T-helper 1 cell (primary cell): ENCODE measurements around the gene PSMD13.
"Not testable (repeated sequence)": the region's sequence is repeated elsewhere in the genome, so short reads cannot be mapped to it uniquely, and the experiment has no call there.

Source experiments
- DNase-seq, 5 donors: peaks; one replicate each; pipeline ENCODE4 v3.0.0-alpha.2; 2012 to 2020

Gene PSMD13

GRCh38 chr11:218815-219593, 17.8 kb upstream of the PSMD13 start:
- no peak for DNase-seq

DNA sequence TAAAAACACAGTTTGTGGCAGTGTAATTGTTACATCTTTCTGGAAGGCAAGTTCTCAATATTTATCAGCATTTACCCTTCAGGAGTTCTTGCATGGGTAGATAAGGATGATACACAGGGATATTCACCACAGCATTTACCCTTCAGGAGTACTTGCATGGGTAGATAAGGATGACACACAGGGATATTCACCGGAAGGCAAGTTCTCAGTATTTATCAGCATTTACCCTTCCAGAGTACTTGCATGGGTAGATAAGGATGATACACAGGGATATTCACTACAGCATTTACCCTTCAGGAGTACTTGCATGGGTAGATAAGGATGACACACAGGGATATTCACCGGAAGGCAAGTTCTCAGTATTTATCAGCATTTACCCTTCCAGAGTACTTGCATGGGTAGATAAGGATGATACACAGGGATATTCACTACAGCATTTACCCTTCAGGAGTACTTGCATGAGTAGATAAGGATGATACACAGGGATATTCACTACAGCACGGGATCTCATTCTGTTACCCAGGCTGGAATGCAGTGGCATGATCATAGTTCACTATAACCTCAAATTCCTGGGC, 16.0 kb upstream of the PSMD13 start:
- DNase-seq = not testable (repeated sequence)

GRCh38 chr11:221539-221938, 15.2 kb upstream of the PSMD13 start:
- DNase-seq = no peak

GRCh38 chr11:221998-222789, 14.6 kb upstream of the PSMD13 start:
- DNase-seq = no peak

- DNase-seq = no peak
Measured at GRCh38 chr11:223026-223789, 13.6 kb upstream of the PSMD13 start.

GRCh38 chr11:223884-224283, 12.9 kb upstream of the PSMD13 start:
- DNase-seq = no peak

DNA sequence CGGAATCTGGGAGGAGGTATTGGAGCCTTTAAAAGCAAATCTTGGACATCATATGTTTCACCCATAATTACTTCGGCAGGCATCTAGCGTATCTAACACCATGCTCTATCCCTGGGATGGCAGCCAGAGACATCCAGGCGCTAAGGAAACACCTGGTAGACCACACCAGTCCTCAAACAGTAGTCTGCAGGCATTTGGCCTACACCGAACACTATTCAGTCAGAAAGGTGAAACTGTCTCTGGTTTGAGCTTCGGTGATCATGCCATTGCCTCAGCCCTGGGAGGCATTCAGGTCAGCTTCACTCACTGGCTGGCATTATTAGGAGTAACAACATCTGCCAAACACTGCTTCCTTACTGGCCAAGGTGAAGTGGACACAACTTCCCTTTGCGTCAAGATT, 12.4 kb upstream of the PSMD13 start:
- no peak for DNase-seq

- DNase-seq = no peak
Measured at GRCh38 chr11:225734-226453, 10.9 kb upstream of the PSMD13 start.

DNA sequence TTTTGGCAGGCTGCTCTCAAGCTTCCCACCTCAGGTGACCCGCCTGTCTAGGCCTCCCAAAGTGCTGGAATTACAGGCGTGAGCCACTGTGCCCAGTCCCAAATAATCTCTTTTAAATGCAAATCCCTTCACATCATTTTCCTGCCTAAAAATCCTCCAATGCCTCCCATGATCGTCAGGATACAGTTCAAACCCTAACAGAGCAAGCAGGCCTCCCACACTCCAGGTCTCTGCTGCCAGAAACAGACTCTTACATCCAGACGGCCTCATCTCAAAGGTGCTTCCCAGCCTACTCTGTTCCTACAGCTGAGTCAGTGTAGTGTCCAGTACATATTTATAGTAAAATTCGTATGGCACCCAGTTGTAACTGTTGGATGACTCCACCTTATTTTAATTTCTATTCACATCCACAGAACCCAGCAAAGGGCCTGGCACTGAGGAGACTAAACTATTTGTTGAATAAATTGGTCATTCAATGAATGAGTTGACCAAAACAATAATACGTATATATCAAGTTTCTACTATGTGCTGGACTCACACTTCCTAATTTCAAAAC, 8.9 kb upstream of the PSMD13 start:
- DNase-seq = no peak

- DNase-seq = no peak
Measured at GRCh38 chr11:230431-230830, 6.3 kb upstream of the PSMD13 start.

- no peak for DNase-seq
Measured at GRCh38 chr11:232783-233565, 3.8 kb upstream of the PSMD13 start.

DNA sequence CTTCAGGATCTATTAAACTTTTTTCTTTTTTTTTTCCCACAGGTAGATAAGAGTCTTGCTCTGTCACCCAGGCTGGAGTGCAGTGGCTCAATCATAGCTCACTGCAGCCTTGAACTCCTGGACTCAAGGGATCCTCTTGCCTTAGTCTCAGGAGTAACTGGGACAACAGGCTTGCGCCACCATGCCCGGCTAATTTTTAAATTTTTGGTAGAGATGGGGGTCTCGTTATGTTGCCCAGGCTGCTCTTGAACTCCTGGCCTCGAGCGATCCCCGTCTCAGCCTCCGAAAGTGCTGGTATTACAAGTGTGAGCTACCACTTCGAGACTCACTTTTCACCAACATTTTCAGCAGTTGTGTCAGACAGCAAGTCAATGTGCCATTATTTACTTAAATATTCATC, 1.6 kb upstream of the PSMD13 start:
- DNase-seq = no peak

DNA sequence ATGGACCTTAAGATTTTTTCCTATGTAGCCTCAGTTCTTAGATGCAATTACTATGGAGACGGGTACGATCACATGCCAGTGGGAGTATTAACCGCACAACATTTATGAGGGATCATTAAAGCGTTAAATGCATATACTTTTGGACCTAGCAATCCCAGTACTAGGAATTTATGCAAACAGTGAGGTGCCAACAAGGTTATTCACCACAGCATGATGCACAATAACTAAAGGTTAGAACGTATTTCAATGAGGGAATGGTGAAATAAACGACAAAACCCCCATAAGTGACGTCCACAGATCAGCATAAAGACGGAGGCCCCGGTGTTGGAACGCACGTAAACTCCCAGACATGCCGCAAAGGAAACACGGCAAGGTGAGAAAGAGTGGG, 1.2 kb upstream of the PSMD13 start:
- DNase-seq = peak in 2 of 5 donors; percentile 65 to 68

DNA sequence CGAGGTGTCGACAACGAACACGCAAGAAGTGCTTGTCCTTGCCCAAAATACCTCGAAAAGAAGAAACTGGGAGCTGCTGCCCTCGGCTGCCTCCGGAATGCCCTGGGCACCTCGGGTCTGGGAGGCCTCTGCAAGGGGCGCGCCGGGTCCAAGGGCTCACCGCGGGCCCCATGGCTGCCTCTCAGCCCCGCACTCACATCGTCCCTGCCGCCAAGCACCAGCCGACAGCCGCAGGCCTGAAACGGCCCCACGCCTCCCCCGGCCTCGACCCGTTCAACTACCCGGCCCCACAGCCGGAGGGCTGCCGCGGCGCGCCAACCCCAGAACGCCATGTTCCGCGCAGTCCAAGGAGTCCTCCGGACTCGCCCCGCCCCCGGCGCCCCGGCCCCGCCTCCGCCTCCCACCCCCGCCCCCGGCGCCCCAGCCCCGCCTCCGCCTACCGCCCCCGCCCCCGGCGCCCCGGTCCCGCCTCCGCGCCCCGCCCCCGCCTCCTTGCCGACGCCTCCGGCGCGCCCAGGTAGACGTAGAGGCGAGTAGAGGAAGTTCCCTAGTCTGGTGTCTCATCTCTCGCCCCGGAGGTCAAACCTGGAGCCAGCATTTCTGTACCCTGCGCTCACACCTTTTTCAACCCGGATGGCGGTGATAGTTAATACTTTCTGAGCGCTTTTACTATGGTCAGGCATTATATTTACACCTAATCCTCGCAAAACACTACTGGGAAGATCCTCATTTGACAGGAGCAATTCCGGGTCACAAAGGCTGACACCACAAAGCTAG, 591 bp upstream of the PSMD13 start, which contains the start of gene SIRT3:
Gene SIRT3 (minus strand): TSS at position 346 of the 777 bp plus-strand sequence. CDS start 14 bp downstream, at position 332.
- peak; percentile 77 to 88 (median 87) for DNase-seq

DNA sequence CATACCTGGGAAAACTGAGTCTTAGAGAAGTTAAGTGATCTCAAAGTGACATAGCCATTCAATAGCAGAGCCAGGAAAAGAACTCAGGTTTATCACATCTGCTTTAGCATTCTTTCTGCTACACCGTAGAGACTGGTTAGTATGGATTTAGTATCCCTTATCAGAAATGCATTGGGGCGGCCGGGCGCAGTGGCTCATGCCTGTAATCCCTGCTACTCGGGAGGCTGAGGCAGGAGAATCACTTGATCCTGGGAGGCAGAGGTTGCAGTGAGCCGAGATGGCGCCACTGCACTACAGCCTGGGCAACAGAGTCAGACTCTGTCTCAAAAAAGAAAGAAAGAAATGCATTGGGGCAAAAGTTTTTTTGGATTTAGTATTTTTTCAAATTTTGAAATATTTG, 1.6 kb downstream of the PSMD13 start:
- DNase-seq = not testable (repeated sequence)

DNA sequence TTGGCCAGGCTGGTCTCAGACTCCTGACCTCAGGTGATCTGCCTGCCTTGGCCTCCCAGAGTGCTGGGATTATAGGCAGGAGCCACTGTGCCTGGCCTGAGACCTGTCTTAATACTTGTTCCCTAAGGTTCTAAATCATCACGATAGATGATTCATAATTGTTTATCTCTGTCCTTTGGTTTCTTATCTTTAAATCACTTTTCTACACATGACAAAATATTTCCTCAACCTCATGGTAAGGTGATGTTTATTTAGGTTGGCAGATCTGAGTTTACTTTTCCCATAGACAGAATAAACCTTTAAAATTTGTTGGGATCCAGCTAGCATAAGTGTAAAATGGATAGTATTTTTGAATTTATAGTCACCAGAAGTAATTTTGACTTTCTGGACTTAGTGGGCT, 3.5 kb downstream of the PSMD13 start:
- no peak for DNase-seq

GRCh38 chr11:241634-242033, 4.9 kb downstream of the PSMD13 start:
- DNase-seq = no peak

- no peak for DNase-seq
Measured at GRCh38 chr11:244376-244775, 7.6 kb downstream of the PSMD13 start.

GRCh38 chr11:249062-249461, 12.3 kb downstream of the PSMD13 start:
- no peak for DNase-seq

DNA sequence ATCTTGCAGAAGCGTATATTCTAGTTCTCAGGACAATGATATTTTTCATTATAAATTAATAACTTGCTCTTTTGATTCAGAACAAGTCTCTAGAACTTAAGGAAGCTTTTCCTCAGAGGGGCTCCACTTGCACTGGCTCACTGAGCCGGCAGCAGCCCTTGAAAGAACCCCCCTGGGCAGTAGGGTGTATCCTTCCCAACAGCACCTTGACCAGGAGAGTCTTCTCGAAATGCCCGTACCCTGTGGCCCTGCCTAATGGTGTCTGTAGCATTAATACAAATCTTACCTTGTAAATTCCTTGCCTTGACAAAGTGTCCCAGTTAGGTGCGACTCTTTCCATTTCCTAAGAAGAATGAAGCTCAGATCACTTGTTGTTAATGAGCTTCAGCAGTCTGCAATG, 13.5 kb downstream of the PSMD13 start:
- no peak for DNase-seq
